ENCODE measurements around the gene OR2T33.
"Not testable (repeated sequence)": the region's sequence is repeated elsewhere in the genome, so short reads cannot be mapped to it uniquely, and the experiment has no call there.

The OR2T33 gene, protein sequence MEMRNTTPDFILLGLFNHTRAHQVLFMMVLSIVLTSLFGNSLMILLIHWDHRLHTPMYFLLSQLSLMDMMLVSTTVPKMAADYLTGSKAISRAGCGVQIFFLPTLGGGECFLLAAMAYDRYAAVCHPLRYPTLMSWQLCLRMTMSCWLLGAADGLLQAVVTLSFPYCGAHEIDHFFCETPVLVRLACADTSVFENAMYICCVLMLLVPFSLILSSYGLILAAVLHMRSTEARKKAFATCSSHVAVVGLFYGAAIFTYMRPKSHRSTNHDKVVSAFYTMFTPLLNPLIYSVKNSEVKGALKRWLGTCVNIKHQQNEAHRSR

DNA sequence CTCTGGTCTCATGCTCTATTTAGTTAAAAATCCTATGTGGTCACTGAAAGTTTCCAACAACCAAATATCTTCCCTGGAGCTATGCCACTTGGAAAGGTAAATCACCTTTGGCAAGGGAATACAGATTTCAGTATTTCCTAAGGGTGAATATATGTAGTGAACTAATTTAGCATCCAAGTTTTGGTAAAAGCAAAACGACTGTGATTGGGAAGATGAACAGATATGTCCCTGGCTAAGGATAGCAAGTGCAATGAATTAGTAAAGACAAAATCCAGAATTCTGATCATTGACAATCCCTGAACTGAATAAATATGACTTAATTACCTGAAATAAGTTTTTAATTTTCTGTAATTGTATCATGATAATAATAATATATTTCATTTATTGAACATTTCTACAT lies at the start of gene OR2T33:
OR2T33 (minus strand) TSS at position 101 of the 400 bp plus-strand sequence. CDS start 4,162 bp downstream, outside the sequence.
- DNase-seq, result no peak

DNA sequence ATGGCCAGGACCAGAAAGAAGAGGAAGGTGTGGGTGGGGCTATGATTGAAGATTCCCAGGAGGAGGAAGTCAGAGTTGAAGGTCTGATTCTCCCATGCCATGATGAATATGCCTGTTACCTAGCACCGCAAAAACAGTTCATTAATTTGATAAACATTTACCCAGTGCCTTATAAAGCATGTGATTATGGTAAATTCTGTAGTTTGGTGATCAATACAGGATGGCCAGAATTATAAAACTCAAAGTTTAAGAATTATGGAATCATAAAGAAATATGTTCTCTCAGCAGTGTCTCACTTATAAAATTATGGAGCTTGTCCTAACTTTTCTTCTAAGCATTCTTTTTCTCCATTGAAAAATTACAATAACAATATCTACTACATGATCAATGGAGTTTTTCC lies 46.7 kb upstream of the OR2T33 start, which contains the start of gene OR2M7:
OR2M7 (minus strand) TSS at position 101 of the 400 bp plus-strand sequence; CDS start at position 101, 0 bp downstream.
- DNase-seq, result no peak

DNA sequence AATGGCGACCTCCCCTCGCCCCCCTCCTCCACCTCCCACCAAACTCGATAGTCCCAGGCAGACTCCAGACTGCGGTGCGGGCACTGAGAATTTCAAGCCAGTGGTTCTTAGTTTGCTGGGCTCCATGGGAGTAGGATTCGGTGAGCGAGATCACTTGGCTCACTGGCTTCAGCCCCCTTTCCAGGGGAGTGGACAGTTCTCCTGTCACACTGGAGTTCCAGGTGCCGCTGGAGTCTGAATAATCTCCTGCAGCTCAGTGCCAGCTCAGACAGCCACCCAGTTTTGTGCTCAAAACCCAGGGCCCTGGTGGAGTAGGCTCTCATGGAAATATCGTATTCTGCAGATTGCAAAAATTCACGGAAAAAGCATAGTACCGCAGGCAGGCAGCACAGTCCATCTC lies 39.0 kb upstream of the OR2T33 start:
- DNase-seq, result no peak

DNA sequence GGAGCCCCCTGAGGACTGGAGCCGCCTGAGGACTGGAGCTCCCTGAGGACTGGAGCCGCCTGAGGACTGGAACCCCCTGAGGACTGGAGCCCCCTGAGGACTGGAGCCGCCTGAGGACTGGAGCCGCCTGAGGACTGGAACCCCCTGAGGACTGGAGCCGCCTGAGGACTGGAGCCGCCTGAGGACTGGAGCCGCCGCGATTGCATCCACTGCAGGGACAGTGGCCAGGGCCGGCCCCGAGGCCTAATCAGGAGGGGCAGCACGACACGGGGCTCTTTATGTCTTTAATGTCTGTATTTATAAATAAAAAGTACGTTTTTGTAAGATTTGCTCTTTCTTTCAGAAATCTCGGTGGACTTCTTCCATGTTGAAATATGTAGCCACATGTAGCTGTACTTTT lies 29.0 kb upstream of the OR2T33 start:
- not testable (repeated sequence) for DNase-seq

DNA sequence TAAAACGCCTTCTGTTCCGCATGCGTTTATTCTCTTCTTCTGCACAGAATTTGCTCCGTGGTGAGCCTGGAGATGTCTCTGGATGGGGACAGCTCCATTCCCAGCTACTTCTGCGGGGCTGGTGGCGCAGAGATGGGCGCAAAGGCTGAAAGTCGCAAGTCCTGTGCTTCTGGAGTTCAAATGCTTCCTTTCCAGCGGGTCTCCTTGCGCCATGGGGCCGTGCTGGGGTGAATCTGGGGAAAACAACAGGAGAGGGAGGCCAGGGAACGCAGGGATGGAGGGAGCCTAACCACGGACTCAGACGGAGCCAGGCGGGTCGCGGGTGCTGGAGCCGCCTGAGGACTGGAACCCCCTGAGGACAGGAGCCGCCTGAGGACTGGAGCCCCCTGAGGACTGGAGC lies 28.3 kb upstream of the OR2T33 start:
- no peak for DNase-seq

DNA sequence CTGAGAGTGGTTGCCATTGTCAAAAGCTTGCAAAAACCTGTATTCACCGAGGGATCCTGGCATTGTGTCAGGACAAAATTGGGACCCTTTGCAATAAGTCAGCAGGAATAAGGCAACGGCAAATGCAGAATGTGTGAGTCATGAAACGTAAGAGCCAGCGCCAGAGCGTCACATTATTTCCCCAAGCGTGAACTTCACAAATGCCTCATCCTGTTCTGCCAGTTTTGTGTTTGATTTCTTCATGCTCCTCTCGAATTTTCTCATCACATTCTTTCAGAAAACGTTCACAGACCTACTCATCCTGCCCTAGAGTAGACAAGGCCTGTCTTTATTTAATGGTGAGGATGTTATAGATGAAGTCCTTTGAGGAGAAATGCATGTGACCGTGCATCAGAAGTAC lies 27.9 kb upstream of the OR2T33 start:
- not testable (repeated sequence) for DNase-seq

DNA sequence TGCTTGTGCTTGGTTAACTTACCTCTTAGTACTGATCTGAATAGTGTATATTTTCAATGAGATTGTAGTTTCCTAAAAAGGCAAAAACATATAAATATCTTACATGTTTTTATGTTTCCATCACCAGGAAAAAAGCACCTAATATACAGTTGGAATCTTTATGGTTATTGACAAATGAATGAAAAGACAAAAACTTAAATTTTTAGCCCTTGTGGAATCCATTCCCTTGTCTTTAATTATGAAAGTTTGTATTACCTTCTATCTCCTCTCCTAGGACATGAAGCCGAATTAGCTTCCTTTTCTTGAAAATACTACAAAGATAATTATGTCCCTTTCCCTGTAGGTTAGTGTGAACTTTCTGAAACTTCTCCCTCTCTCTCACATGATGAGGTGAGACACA lies 25.5 kb upstream of the OR2T33 start, which contains the start of gene OR2T12:
OR2T12 (minus strand) TSS at position 101 of the 400 bp plus-strand sequence. CDS start 7,846 bp downstream, outside the sequence.
- DNase-seq, result no peak

DNA sequence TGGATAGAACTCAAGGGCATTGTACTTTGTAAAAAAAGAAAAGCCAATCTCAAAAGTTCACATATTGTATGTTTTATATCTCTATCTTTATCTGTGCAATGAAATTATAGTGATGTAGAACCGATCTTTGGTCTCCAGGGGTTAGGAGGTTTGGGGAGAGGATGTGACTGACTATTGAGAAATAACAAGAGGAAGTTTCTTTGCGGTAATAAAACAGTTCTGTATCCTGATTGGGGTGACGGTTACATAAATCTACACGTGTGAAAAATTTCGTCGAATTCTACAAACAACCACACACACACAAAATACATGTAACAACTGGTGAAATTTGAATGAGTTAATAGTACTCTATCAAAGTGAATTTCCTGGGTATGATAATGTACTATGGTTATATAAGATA lies 10.6 kb upstream of the OR2T33 start:
- no peak for DNase-seq

DNA sequence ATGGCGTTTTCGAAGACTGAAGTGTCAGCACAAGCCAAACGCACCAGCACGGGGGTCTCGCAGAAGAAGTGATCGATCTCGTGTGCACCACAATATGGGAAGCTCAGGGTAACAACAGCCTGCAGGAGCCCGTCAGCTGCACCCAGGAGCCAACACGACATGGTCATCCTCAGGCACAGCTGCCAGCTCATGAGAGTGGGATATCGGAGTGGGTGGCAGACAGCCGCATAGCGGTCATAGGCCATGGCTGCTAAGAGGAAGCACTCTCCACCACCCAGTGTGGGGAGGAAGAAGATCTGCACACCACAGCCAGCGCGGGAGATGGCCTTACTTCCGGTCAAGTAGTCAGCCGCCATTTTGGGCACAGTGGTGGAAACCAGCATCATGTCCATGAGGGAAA lies 4.6 kb downstream of the OR2T33 start:
- DNase-seq, result not testable (repeated sequence)

DNA sequence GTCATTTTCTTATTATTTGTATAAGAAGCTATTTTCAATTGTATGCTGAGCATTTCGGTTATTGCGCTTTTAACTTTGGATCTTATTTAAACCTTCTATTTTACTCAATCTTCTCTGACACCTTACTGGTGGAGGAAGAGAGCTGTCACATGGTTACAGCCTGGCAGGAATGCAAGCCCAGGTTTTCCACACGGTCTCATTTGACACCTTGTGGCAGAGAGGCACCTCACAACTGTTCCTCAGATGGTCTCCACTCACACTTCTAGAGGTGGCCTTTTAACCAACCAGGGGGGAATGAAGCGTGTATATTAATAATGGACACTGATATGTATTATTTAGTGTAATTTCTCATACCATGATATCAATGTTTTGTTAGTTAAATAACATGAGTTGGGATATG lies 9.6 kb downstream of the OR2T33 start:
- no peak for DNase-seq

DNA sequence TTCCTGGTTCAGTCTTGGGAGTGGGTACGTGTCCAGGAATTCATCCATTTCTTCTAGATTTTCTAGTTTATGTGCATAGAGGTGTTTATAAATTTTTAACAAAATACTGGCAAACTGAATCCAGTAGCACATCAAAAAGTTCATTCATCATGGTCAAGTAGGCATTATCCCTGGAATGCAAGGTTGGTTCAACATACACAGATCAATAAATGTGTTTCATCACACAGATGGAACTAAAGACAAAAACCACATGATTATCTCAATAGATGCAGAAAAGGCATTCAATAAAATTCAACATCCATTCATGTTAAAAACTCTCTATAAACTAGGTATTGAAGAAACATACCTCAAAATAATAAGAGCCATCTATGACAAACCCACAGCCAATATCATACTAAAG lies 18.5 kb downstream of the OR2T33 start:
- DNase-seq, result not testable (repeated sequence)

DNA sequence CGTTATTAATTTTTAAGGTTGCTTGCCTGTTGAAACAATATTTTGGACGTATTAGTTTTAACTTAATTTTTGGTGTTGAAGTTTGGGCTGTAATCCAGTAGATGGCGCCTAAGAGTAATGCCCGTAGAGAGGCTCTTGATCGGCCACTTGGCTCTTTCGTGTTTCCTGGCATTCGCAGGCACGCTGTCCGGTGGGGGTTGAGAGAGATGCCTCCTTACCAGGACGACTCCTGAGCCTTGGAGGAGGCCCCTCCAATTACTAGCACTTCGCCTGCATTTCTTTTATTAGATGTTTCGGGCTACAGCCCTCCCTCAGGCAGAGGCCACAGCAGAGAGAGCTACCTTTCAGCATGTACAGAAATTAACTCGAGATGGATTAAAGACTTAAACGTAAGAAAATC lies 34.6 kb downstream of the OR2T33 start:
- DNase-seq, result peak; percentile 30

DNA sequence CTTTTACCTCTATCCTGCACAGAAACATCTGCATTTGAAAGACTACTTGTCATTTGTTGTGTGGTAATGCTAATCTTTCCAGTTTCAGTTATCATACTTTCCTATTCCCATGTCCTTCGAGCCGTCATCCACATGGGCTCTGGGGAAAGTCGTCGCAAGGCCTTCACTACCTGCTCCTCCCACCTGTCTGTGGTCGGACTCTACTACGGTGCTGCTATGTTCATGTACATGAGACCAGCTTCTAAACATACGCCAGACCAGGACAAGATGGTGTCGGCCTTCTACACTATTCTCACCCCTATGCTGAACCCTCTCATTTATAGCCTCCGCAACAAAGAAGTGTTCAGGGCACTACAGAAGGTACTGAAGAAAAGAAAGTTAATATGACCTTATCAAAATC lies 38.3 kb downstream of the OR2T33 start:
- no peak for DNase-seq

DNA sequence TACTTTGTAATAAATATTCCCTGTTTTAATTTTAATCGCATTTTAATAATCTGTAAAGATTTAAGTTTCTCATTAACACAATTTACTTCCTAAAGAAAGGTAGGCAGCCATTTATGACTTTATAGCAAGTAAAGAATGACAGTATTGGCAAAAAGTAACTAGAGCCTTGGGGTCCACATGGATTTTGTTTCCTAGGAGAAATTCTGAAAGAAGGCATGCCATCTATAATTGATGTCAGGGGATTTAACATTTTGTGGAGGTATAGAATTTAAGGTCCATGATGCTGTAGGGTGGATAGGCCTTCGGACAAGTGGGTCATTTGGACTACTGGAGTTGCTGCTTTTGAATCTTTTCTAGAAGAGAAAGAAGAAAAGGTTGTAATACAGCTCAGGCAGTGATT lies 46.7 kb downstream of the OR2T33 start, which contains the start of gene OR2M4:
OR2M4 (plus strand) TSS at position 301 of the 400 bp plus-strand sequence. CDS start 7,512 bp downstream, outside the sequence.
- no peak for DNase-seq

DNA sequence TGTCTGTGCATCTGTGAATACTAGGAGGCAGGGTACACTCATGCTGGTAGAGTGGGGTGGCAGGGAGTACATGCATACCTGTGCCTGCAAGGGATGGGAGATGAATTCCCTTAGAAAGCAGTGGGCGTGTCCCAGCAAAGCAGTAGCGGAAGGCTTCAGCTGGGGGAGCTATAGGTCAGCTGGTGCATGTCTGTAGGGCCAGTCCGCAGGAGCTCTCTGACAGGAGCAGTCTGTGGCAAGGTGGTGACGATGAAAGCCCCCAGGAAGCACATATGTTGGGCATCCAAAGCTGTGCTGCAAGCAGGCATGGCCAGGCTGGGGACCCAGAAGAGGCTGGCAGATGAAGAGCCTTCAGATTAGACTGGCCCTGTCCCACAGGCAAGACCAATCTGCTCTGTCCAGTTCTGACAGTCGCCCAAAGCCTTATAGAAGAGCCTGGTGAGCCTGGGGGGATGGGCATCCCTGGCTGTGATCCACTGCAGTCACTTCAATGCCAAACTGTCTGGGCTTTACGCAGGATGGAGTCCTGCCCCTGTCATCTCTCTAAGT lies 48.3 kb downstream of the OR2T33 start:
- no peak for DNase-seq

DNA sequence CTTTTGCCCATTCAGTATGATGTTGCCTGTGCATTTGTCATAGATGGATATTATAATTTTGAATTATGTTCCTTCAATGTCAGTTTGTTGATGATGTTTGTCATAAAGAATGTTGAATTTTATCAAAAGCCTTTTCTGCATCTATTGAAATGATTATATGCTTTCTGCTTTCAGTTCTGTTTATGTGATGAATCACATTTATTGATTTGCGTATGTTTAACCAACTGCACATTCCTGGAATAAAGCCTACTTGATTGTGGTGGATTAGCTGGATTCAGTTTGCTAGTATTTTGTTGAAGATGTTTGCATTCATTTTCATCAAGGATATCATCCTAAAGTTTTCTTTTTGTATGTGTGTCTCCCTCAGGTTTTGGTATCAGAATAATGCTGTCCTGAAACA lies 52.2 kb downstream of the OR2T33 start:
- DNase-seq, result no peak

All from activated CD4-positive, CD25-positive, alpha-beta regulatory T cell treated with anti-CD3 and anti-CD28 coated beads, Interleukin-2, amount 50 U/mL, for 72 hours (primary cell).